Activated T-helper 1 cell treated with anti-CD3 and anti-CD28 coated beads, Interleukin-2, amount 50 U/mL, for 16 hours (primary cell): ENCODE data around the gene KIAA0825.
"Not testable (repeated sequence)": the region's sequence is repeated elsewhere in the genome, so short reads cannot be mapped to it uniquely, and the experiment has no call there.

Experiments
- DNase-seq, 2 donors: peaks; one replicate each; pipeline ENCODE4 v3.0.0-alpha.2; 2020; ENCODE audit warnings: low read depth in 1 of 2, low spot score in 1 of 2

The KIAA0825 gene

GRCh38 chr5:94575196-94575595 lies 43.2 kb downstream of the KIAA0825 start:
- no peak for DNase-seq

- not testable (repeated sequence) for DNase-seq
These were observed 45.1 kb downstream of the KIAA0825 start for GRCh38 chr5:94573349-94573748.

GRCh38 chr5:94571415-94571814 lies 47.0 kb downstream of the KIAA0825 start:
- no peak for DNase-seq

GRCh38 chr5:94564812-94565211 lies 53.6 kb downstream of the KIAA0825 start:
- no peak for DNase-seq

GRCh38 chr5:94562327-94562971 lies 56.0 kb downstream of the KIAA0825 start:
- no peak for DNase-seq

GRCh38 chr5:94558028-94558427 lies 60.4 kb downstream of the KIAA0825 start:
- DNase-seq, result no peak

- no peak for DNase-seq
These were observed 66.5 kb downstream of the KIAA0825 start for GRCh38 chr5:94551858-94552257.

GRCh38 chr5:94545870-94546625 lies 72.4 kb downstream of the KIAA0825 start:
- DNase-seq, result no peak

- DNase-seq, result no peak
These were observed 73.4 kb downstream of the KIAA0825 start for GRCh38 chr5:94544875-94545547.

- DNase-seq, result no peak
These were observed 74.3 kb downstream of the KIAA0825 start for GRCh38 chr5:94544031-94544650.

GRCh38 chr5:94540856-94541494 lies 77.4 kb downstream of the KIAA0825 start:
- DNase-seq, result no peak

GRCh38 chr5:94538260-94538659 lies 80.1 kb downstream of the KIAA0825 start:
- DNase-seq, result no peak

- no peak for DNase-seq
These were observed 91.7 kb downstream of the KIAA0825 start for GRCh38 chr5:94526706-94527105.

- no peak for DNase-seq
These were observed 93.3 kb downstream of the KIAA0825 start for GRCh38 chr5:94524841-94525697.

- DNase-seq, result no peak
These were observed 95.4 kb downstream of the KIAA0825 start for GRCh38 chr5:94523018-94523417.

- DNase-seq, result no peak
These were observed 96.3 kb downstream of the KIAA0825 start for GRCh38 chr5:94522117-94522516.

- DNase-seq, result no peak
These were observed 100.6 kb downstream of the KIAA0825 start for GRCh38 chr5:94517490-94518488.

- no peak for DNase-seq
These were observed 102.3 kb downstream of the KIAA0825 start for GRCh38 chr5:94516148-94516547.
